ENCODE data around the gene MAGED4B. TPM values are rescaled to one million over a fixed set of nuclear protein-coding genes. Genes with fewer than 3 reads are reported as not detected.

MAGED4B gene
- total and polyA plus RNA-seq, 2 donors = 5.4 to 21.1 TPM

Other genes with a start within 250 kb of the MAGED4B start
- gene MAGED1, start 175.6 kb downstream of the MAGED4B start, total RNA-seq = 50.7 TPM
- 33.0 TPM for gene MAGED1, start 175.6 kb downstream of the MAGED4B start, polyA plus RNA-seq
- gene MAGED4, start 115.7 kb upstream of the MAGED4B start, total RNA-seq = 2.7 TPM
- 6.0 TPM for gene MAGED4, start 115.7 kb upstream of the MAGED4B start, polyA plus RNA-seq